A673 (cell line): ENCODE measurements around the gene PER2. TPM values are rescaled to one million over a fixed set of nuclear protein-coding genes. Genes with fewer than 3 reads are reported as not detected.

ENCODE experiments used
- Bru-seq: library from RNA; stranded (reverse); fragments of 400-500 nt; gene quantifications from one replicate; lab custom pipeline; 2021; lab: Mats Ljungman, UMichigan
- BruChase-seq, 2 experiments: library from RNA; stranded (reverse); fragments of 400-500 nt; gene quantifications; one replicate each; lab custom pipeline; 2021; lab: Mats Ljungman, UMichigan
- BruUV-seq: library from RNA; stranded (reverse); fragments of 400-500 nt; replicated peaks from 2 replicates; lab custom pipeline; 2021; lab: Mats Ljungman, UMichigan
- CTCF ChIA-PET: fragments of 300-600 bp; sonication (Branson Sonifier 250); formaldehyde crosslinking; loops from one replicate; lab custom pipeline; 2022; ENCODE audit warnings: antibody characterized with exemption; lab: Charles Lee
- POLR2A ChIA-PET: fragments of 300-600 bp; sonication (Branson Sonifier 250); formaldehyde crosslinking; loops from one replicate; lab custom pipeline; 2022; ENCODE audit warnings: antibody characterized with exemption; ENCODE audit not compliant: low non-redundant PET; lab: Charles Lee
- DNase-seq: peaks from one replicate; pipeline ENCODE4 v3.0.0-alpha.2; 2015; ENCODE audit warnings: low spot score
- H3K27ac ChIP-seq: fragments of 200-600 bp; sonication (generic); 2 replicates; pipeline ENCODE4 v1.5.1; 2016; ENCODE audit warnings: mixed run types, low read depth, mild to moderate bottlenecking, mixed read lengths, antibody characterized with exemption, low read length; ENCODE audit not compliant: poor library complexity, severe bottlenecking
- H3K27me3 ChIP-seq: fragments of 200-600 bp; sonication (generic); replicated peaks from 2 replicates; pipeline ENCODE4 v1.6.1; 2017; ENCODE audit warnings: mixed run types, low read depth, mild to moderate bottlenecking, mixed read lengths, antibody characterized with exemption, low read length; ENCODE audit not compliant: insufficient read depth, poor library complexity
- H3K36me3 ChIP-seq: fragments of 200-600 bp; sonication (generic); 2 replicates; pipeline ENCODE4 v1.6.1; 2016; ENCODE audit warnings: mixed run types, mild to moderate bottlenecking, mixed read lengths, antibody characterized with exemption, low read length; ENCODE audit not compliant: insufficient read depth, poor library complexity, severe bottlenecking
- H3K4me1 ChIP-seq: fragments of 200-600 bp; sonication (generic); 2 replicates; pipeline ENCODE4 v1.6.1; 2017; ENCODE audit warnings: mixed run types, mild to moderate bottlenecking, mixed read lengths, antibody characterized with exemption, low read length; ENCODE audit not compliant: insufficient read depth, poor library complexity, severe bottlenecking
- H3K4me3 ChIP-seq: fragments of 200-600 bp; sonication (generic); 2 replicates; pipeline ENCODE4 v1.5.1; 2016; ENCODE audit warnings: low read depth, mixed run types, mild to moderate bottlenecking, mixed read lengths, low read length; ENCODE audit not compliant: poor library complexity, severe bottlenecking
- H3K9me3 ChIP-seq: fragments of 200-600 bp; sonication (generic); 2 replicates; pipeline ENCODE4 v1.6.1; 2016; ENCODE audit warnings: mixed run types, low read depth, mild to moderate bottlenecking, mixed read lengths, antibody characterized with exemption, low read length; ENCODE audit not compliant: poor library complexity, severe bottlenecking
- EZH2 ChIP-seq: fragments of 200-600 bp; sonication (generic); IDR thresholded peaks from 2 replicates; pipeline ENCODE4 v1.6.1; 2017; ENCODE audit warnings: borderline replicate concordance, low read depth, mild to moderate bottlenecking, mixed read lengths, antibody characterized with exemption, low read length; ENCODE audit not compliant: poor library complexity, severe bottlenecking
- intact Hi-C: fragments of 100-400 bp; cut with micrococcal nuclease; formaldehyde crosslinking; loops from one replicate; pipeline ENCODE4 v1.10.0; 2022; ENCODE audit not compliant: unreplicated experiment
- long read RNA-seq: library from polyadenylated mRNA; stranded (forward); transcript quantifications from one replicate; pipeline ENCODE4 v2.0.0, GENCODE V29; 2022
- total RNA-seq: library from RNA; stranded (reverse); gene quantifications from 2 replicates; pipeline ENCODE4 v1.2.3, GENCODE V29; 2021
- TF ChIP-seq, protein P1 (sequence below): fragments of 300-800, 200-600 bp; sonication (generic); conservative IDR thresholded peaks from 2 replicates; pipeline ENCODE4 v1.5.1; 2017; ENCODE audit warnings: low read depth, mild to moderate bottlenecking, antibody characterized with exemption, low read length, moderate library complexity, mixed read lengths

The PER2 gene, protein sequence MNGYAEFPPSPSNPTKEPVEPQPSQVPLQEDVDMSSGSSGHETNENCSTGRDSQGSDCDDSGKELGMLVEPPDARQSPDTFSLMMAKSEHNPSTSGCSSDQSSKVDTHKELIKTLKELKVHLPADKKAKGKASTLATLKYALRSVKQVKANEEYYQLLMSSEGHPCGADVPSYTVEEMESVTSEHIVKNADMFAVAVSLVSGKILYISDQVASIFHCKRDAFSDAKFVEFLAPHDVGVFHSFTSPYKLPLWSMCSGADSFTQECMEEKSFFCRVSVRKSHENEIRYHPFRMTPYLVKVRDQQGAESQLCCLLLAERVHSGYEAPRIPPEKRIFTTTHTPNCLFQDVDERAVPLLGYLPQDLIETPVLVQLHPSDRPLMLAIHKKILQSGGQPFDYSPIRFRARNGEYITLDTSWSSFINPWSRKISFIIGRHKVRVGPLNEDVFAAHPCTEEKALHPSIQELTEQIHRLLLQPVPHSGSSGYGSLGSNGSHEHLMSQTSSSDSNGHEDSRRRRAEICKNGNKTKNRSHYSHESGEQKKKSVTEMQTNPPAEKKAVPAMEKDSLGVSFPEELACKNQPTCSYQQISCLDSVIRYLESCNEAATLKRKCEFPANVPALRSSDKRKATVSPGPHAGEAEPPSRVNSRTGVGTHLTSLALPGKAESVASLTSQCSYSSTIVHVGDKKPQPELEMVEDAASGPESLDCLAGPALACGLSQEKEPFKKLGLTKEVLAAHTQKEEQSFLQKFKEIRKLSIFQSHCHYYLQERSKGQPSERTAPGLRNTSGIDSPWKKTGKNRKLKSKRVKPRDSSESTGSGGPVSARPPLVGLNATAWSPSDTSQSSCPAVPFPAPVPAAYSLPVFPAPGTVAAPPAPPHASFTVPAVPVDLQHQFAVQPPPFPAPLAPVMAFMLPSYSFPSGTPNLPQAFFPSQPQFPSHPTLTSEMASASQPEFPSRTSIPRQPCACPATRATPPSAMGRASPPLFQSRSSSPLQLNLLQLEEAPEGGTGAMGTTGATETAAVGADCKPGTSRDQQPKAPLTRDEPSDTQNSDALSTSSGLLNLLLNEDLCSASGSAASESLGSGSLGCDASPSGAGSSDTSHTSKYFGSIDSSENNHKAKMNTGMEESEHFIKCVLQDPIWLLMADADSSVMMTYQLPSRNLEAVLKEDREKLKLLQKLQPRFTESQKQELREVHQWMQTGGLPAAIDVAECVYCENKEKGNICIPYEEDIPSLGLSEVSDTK (N-terminal part only)
- 6.8 and 7.5 TPM in 2 replicates for total RNA-seq
- percentile 52 among the genes with signal in this experiment for Bru-seq, nascent RNA
- percentile 54 among the genes with signal in this experiment for BruChase-seq, experiment 1, labeled RNA remaining after a 2-hour chase
- BruChase-seq, experiment 2, labeled RNA remaining after a 6-hour chase, result percentile 56 among the genes with signal in this experiment
- long read RNA-seq, partial matches to known transcripts, result 0 of 2 reads
- long read RNA-seq, other reads (novel, unspliced or antisense), result 2 of 2 reads

DNA sequence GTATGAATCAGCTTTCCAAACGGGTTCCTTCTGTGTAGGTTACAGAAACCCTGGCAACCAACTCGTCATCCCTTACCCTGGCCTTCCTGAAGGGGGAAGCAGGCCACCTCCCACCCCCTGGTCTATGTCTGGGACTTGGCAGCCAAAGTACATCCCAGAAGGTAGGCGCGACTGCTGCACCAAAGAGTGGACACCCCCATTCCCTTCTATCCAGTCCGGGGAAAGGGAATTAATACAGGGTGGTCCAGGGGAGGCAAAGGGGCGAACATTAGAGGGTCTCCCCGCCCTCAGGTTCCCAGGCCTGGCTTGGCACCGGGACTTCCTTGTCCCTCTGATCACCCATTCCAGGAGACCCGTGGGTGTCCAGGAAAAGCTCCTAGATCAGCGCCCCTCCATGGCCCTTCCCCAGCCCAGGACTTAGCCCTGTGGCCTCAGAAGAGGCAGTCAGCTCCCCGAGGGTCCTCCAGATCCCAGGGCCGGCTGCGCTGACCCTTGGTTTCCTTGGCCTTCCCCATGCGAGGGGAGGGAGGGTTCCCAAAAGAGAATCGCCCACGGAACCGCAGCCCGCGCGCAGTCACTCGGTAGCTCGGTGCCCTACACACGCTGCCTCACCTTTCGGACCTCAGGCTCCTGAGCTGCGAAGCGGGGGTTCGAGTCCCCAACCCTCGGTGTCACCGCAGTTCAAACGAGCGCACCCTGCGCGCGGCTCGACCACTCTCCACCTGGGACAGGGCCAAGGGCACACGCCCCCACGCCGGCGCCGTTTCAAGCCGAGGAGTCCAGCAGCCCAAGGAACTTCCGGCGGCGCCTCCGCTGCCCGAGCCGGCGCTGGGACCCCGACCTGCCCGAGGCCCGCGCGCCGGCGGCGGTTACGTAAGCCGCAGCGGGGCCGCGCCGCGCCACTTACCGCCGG, at the start of gene PER2:
Gene PER2, minus strand, starts transcription at position 874 of the 913 bp plus-strand sequence. CDS start 10,674 bp downstream, outside the sequence.
- Histone ChIP-seq H3K27me3 (no peaks in the 10 kb centered on the region), H3K4me3 (peak within 1 kb of the TSS; percentile 90), H3K9me3 (no peaks in the 10 kb centered on the region), H3K36me3 (no peaks in the 10 kb centered on the region), H3K27ac (peak within 1 kb of the TSS; percentile 89), H3K4me1 (peaks cover 23% of the 10 kb centered on the region)
- peak; percentile 56 for DNase-seq
- CTCF ChIA-PET, result no interaction called here
- TF ChIP-seq, protein P1, sequence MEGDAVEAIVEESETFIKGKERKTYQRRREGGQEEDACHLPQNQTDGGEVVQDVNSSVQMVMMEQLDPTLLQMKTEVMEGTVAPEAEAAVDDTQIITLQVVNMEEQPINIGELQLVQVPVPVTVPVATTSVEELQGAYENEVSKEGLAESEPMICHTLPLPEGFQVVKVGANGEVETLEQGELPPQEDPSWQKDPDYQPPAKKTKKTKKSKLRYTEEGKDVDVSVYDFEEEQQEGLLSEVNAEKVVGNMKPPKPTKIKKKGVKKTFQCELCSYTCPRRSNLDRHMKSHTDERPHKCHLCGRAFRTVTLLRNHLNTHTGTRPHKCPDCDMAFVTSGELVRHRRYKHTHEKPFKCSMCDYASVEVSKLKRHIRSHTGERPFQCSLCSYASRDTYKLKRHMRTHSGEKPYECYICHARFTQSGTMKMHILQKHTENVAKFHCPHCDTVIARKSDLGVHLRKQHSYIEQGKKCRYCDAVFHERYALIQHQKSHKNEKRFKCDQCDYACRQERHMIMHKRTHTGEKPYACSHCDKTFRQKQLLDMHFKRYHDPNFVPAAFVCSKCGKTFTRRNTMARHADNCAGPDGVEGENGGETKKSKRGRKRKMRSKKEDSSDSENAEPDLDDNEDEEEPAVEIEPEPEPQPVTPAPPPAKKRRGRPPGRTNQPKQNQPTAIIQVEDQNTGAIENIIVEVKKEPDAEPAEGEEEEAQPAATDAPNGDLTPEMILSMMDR, result peak; percentile 15; the same call in 1 of the 2 replicates
- TF ChIP-seq EZH2, result no peak
- intact Hi-C loops, result no loop called here
- POLR2A ChIA-PET, result no interaction called here
- BruUV-seq, result no TSS peak

DNA sequence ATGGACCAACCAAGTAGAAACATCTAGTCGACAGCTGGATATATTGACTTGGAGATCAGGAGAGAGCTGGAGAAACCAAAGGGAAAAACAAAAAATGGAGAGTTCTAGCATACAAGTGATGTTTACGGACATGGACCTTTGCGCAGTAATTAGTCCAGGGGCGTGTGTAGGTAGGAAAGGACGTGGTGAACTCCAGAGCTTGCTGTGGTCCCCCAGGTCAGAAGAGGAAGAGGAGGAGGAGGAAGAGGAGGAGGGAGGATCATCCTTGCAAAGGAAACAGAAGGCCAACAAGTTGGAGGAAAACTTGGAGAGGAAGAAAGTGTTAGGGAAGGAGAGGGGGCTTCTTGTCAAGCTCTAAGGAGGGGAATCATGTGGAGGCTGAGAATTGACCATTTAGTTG, 49.4 kb upstream of the PER2 start:
- no peaks in the 10 kb centered on the region for H3K4me1 ChIP-seq
- H3K27ac ChIP-seq, result no peak overlapping the region
- H3K36me3 ChIP-seq, result no peaks in the 10 kb centered on the region
- H3K4me3 ChIP-seq, result no peak overlapping the region
- intact Hi-C loops, result no loop called here
- no peak for TF ChIP-seq EZH2
- TF ChIP-seq, protein P1, result no peak
- ChIA-PET POLR2A (no interaction called here), CTCF (no interaction called here)
- H3K27me3 ChIP-seq, result no peaks in the 10 kb centered on the region
- no peak for DNase-seq
- no peaks in the 10 kb centered on the region for H3K9me3 ChIP-seq
- no TSS peak for BruUV-seq
